Coronary artery (tissue), 2 donors: ENCODE results near the gene NUP88.

Experiments used
- DNase-seq: peaks from one replicate; pipeline ENCODE4 v3.0.0-alpha.2; 2017; ENCODE audit warnings: low spot score
- H3K27ac ChIP-seq, 2 donors: fragments of 200-600 bp; sonication (generic); one replicate each; pipeline ENCODE4 v1.5.1; 2016 to 2019
- H3K4me3 ChIP-seq: fragments of 200-600 bp; sonication (generic); 2 replicates; pipeline ENCODE4 v1.5.1; 2016; ENCODE audit warnings: mild to moderate bottlenecking, moderate library complexity
- CTCF ChIP-seq: fragments of 200-600 bp; sonication (generic); IDR thresholded peaks from one replicate; pipeline ENCODE4 v1.5.1; 2019; ENCODE audit warnings: antibody characterized with exemption

The NUP88 gene

GRCh38 chr17:5370411-5370810, 49.1 kb downstream of the NUP88 start:
- Histone ChIP-seq H3K27ac (no peak overlapping the region), H3K4me3 (no peak overlapping the region)
- DNase-seq, result no peak
- TF ChIP-seq CTCF, result no peak

GRCh38 chr17:5365831-5366230, 53.6 kb downstream of the NUP88 start:
- no peak overlapping the region for H3K27ac ChIP-seq
- no peak for DNase-seq
- no peak for TF ChIP-seq CTCF
- no peak overlapping the region for H3K4me3 ChIP-seq

- H3K4me3 ChIP-seq, result no peak overlapping the region
- TF ChIP-seq CTCF, result no peak
- H3K27ac ChIP-seq, result no peak overlapping the region
- DNase-seq, result no peak
Observed at GRCh38 chr17:5364696-5365095, 54.8 kb downstream of the NUP88 start.

- no peak overlapping the region for H3K4me3 ChIP-seq
- DNase-seq, result no peak
- no peak for TF ChIP-seq CTCF
- peak overlapping the region in 1 of 2 donors; percentile 20 for H3K27ac ChIP-seq
Observed at GRCh38 chr17:5364156-5364555, 55.3 kb downstream of the NUP88 start.

- DNase-seq, result no peak
- TF ChIP-seq CTCF, result no peak
- Histone ChIP-seq H3K4me3 (no peak overlapping the region), H3K27ac (no peak overlapping the region)
Observed at GRCh38 chr17:5362162-5362811, 57.2 kb downstream of the NUP88 start.

GRCh38 chr17:5361426-5361825, 58.0 kb downstream of the NUP88 start:
- Histone ChIP-seq H3K4me3 (no peak overlapping the region), H3K27ac (no peak overlapping the region)
- no peak for DNase-seq
- no peak for TF ChIP-seq CTCF

GRCh38 chr17:5355421-5356129, 63.9 kb downstream of the NUP88 start:
- H3K27ac ChIP-seq, result peak overlapping the region; percentile 31 to 80
- H3K4me3 ChIP-seq, result no peak overlapping the region

More at GRCh38 chr17:5355421-5356129, 63.9 kb downstream of the NUP88 start:
- TF ChIP-seq CTCF, result no peak
- no peak for DNase-seq
